NT2/D1 (cell line): ENCODE results near the gene ACOT8.

Experiments
- SUZ12 ChIP-seq: IDR thresholded peaks from 2 replicates; pipeline ENCODE4 v1.6.1; 2011; ENCODE audit not compliant: insufficient read length, insufficient read depth; ENCODE audit errors: extremely low read depth
- YY1 ChIP-seq: IDR thresholded peaks from 2 replicates; pipeline ENCODE4 v1.6.1; 2011; ENCODE audit not compliant: insufficient read length, insufficient read depth

DNA sequence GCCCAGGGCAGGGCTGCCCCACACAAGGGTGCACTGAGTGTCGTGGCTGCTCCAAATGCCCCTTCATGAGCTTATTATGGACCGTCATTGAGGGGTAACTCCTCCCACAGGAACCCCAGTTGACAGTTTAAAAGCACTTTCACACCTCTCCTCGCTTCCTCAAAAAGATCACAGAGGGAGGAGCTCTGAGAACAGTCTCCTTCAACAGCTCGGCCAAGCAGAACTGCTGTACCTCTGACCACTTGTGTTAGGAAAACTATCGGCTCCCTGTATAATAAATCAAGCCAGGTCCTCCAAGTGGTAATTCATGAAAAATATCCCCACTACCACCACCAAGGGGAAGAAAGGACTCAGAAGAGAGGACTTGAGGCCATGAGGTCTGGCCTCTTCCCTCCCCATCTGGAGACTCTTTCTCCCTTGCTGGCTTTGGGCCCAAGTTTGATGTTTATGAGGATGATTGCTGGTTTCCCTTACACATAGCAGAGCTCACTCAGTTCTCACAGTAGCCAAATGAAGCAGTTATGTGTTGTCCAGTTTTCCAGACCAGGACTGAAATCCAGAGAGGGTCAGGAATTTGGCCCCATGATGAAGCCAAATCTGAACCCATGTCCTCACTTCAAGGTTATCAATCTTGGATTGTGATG, 14.9 kb downstream of the ACOT8 start:
- no peak for TF ChIP-seq YY1
- TF ChIP-seq SUZ12: no peak
